Medulla oblongata (tissue), 1 donor: ENCODE data around the gene ZNF524.
"Not testable (repeated sequence)": the region's sequence is repeated elsewhere in the genome, so short reads cannot be mapped to it uniquely, and the experiment has no call there.

Experiments
- DNase-seq: peaks from one replicate; pipeline ENCODE4 v3.0.0-alpha.2; 2015; ENCODE audit errors: extremely low spot score

The ZNF524 gene

GRCh38 chr19:55581145-55581822 lies 18.8 kb upstream of the ZNF524 start:
- DNase-seq, result no peak

DNA sequence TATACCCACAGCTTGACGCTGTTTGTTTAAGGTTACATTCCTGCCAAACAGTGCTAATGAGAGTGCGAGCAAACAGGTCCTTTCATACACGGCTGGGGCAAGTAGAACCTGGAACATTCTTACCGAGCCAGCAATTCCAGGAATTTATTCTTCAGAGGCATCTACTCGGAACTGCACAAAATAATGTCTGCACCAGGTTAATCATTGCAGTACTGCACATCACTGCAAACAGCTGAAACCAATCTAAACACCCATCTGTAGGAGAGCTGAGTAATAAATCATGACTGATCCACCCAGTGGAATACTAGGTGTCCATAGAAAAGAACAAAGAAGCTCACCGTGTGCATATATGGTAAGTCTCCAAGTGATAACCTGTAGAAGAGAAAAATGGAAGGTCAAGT lies 18.3 kb upstream of the ZNF524 start:
- DNase-seq, result no peak

DNA sequence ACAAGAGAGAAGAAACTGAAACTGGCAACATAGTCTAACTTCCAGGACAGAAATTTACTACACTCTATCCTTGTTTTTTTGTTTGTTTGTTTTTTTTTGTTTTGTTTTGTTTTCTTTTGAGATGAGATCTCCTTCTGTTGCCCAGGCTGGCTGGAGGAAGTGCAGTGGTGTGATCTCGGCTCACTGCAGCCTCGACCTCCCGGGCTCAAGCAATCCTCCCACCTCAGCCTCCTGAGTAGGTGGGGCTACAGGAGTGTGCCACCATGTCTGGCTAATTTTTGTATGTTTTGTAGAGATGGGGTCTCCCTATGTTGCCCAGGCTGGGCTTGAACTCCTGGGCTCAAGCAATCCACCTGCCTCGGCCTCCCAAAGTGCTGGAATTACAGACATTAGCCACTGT lies 17.8 kb upstream of the ZNF524 start:
- not testable (repeated sequence) for DNase-seq

- DNase-seq, result not testable (repeated sequence)
Measured at GRCh38 chr19:55583897-55584296, 16.2 kb upstream of the ZNF524 start.

GRCh38 chr19:55584871-55585270 lies 15.2 kb upstream of the ZNF524 start:
- DNase-seq, result no peak

DNA sequence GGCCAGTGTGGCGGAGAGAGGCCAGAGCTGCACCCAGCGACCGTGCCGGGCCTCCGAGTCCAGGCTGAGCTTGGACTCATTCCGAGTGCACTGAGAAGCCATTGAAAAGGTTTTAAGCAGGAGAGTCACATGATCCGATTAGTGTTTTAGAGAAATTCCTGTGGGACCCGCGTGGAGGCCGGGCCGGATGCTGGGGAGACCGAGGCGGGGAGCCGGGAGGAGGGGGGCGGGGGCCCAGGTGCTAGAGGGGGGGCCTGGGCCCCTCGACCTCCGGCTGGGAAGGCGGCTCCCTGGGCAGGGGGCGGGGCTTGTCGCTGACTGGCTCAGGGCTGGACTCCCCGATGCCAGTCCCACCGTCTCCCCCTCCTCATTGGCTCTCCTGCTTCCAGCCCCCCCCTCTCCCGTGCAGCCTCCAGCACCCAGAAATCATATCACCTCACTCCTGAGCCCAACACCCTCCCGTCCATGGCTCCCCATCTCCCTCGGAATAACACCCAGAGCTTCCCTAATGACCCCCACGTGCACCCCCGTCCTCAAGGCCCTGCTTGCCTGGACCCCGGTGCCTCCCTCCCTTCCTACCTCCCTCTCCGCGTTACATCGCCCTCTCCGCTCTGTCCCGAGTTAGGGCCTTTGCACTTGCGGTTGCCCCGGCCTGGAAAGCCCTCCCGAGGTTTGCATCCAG lies 14.3 kb upstream of the ZNF524 start:
- peak; percentile 74 for DNase-seq

- DNase-seq, result peak; percentile 91
Measured at GRCh38 chr19:55586976-55587668, 13.0 kb upstream of the ZNF524 start.

- no peak for DNase-seq
Measured at GRCh38 chr19:55588738-55589137, 11.3 kb upstream of the ZNF524 start.

- DNase-seq, result no peak
Measured at GRCh38 chr19:55590109-55590508, 10.0 kb upstream of the ZNF524 start.

DNA sequence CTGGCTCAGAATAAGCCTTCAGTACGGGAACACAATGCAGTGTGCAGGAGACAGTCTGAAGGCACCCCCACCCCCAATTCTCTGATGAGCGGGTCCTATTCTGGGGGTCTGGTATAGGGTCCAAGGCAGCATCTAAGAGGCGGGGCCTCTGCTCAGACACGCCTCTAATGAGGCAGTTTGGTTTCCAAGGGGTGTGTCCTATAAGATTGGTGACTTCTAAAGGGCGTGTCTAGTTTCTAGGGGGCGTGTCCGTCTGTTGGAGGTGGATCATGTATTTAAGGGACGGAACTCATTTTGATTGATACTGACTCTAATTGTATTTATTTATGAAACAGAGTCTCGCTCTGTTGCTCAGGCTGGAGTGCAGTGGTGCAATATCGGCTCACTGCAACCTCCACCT lies 9.5 kb upstream of the ZNF524 start:
- DNase-seq, result no peak

DNA sequence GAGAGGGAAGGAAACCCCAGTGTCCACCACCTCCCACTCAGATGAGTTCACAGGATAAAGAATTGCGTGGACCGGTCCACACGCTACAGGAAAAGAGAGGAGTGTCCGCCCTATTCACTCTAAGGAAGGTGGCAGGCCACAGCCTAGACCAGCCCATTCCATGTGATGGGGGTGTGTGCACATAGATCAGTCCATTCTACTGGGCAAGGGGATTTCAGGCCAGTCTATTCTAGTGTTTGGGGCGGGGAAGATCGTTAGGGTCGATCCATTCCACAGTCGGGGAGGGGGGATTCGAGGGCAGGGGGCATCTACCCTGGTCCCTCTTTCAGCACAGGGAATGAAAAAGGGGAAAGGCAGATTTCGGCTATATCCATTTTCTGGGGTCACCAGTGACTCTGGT lies 8.5 kb upstream of the ZNF524 start:
- no peak for DNase-seq

DNA sequence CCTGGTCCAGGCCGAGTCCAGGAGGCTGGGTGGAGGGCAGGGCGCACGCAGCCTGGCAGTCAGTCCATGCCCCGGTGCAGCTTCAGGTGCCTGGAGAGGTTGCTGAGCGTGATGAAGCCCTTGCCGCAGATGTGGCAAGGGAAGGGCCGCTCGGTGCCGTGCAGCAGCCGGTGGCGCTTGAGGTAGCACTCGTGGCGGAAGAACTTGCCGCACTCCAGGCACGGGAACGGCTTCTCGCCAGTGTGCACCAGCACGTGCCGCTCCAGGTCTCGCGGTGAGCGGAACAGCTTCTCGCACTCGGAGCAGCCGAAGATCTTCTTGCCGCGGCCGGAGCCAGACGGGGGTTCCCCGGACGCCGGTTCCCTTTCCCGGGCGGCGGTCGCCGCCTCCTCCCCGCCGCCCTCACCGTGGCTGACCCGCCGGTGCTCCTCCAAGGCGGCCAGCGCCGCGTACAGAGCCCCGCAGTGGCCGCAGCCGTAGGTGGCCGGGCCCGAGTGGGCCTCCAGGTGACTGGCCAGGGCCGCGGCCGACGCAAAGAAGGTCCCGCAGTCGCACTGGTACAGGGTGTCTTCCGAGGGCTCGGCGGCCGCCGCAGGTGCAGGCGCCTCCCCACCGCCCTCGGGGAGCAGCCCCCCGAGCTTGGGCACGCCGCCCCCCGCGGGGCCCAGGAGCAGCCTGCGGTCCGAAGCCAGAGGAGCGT lies 7.5 kb upstream of the ZNF524 start:
- no peak for DNase-seq

DNA sequence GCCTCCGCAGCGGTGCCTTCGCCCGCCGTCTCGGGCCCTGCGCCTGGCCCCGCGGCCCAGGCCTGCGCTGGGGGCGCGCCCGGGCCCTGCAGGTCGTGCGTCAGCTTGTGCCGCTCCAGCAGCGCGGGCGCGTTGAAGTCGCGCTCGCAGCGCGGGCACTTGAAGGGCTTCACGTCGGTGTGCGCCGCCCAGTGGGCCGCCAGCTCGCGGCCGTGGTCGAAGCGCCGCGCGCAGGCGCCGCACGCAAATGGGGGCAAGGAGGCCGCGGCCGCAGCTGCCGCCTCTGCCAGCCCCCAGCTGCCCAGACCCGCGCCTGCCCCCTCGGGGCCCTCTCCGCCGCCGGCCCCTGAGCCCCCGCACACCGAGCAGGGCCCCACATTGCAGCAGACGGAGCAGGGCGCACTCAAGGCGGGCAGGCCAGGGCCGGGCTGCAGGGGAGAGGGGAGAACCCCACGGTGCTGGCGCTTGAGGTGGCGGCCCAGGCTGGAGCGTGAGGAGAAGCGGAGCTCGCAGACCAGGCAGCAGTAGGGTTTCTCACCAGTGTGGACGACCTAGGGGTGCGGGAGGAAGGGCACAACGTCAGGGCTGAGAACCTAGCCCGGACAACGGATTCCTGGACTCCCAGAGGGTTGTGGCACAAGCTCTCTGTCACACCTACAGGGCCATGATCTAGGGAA lies 6.9 kb upstream of the ZNF524 start:
- no peak for DNase-seq

DNA sequence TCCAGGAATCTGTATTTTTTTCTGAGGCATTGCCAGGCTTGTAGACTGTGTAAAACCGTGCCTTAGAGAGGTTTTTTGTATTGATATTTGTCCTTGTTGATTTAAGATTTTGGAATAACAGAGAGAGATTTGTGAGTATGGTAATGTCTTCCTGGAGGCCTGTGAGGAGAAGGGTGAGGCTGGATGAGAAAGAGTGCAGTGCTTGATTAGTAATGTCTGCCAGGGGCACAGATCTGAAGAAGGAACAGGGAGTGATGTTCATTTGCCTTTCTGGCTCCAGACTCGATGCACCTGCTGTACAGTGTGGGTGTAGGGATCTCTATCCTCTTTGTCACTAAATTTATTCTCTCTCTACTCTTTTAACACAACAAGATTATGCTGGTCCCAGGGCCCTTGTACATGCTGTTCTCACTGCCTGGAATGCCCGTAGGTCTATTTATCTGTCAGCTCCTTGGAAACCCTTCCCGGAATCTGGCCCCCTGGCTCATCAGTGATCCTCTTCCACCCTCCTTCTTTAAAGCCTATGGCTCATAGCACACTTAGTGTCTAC lies 5.0 kb upstream of the ZNF524 start:
- DNase-seq, result no peak

DNA sequence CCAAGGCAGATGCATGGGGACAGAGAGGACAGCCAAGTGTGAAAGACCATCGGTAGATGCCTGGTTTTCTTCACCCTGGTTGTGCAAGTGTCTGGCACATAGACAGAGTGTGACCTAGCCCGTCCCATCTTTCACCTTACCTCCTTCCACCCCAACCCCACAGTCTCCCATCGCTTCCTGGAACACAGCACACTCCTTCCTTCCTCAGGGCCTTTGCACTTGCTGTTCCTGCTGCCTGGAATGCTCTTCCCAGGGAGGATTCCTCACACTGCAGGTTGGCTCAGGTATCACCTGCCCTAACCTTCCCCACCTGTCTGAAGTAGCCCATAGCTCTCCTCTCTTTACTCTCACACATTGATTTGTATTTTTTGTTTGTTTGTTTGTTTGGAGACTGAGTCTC lies 3.8 kb upstream of the ZNF524 start:
- no peak for DNase-seq

DNA sequence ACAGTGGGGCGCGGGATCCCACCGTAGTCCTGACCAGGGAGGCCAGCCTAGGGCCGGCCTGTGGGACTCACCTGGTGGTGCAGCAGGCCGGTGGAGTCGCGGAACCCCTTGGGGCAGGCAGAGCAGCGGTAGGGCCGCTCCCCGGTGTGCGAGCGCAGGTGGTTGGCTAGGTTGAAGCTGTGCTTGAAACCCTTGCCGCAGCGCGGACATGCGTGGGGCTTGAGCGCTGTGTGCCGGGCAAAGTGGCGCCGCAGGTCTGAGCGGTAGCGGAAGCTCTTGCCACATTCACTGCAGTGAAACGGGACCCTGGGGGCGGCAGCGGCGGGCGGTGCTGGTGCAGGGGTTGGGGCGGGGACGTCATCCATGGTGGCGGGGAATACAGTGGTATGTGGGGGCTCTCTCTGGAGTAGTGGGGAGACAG lies 2.6 kb upstream of the ZNF524 start:
- DNase-seq, result no peak

GRCh38 chr19:55598034-55598433 lies 2.1 kb upstream of the ZNF524 start:
- no peak for DNase-seq

- DNase-seq, result peak; percentile 95
Measured at GRCh38 chr19:55598719-55599467, 1.2 kb upstream of the ZNF524 start.

- peak; percentile 100 for DNase-seq
Measured at GRCh38 chr19:55599468-55599841, 633 bp upstream of the ZNF524 start, which contains the start of gene FIZ1. Gene FIZ1, minus strand, starts transcription at chr19:55599517. Its CDS starts 1,652 bp downstream, at chr19:55597865.

- no peak for DNase-seq
Measured at GRCh38 chr19:55600662-55601028, 557 bp downstream of the ZNF524 start.

DNA sequence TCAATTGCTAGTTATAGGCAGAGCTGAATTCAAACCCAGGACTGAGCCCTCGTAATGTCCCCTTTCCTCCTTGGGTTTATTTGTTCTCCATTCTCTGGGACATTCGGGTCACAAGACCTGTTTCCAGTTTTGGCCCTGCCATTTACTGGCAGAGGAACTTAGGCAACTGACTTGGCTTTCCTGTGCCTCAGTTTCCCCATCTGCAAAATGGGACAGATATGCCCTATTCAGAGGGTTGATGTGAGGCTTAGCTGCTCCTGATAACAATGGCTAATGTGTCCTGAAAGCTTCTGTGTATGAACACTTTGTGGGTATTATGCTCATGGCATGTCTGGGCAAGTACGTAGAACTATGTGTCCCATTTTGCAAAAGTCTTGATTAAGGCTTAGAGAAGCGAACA lies 996 bp downstream of the ZNF524 start:
- peak; percentile 37 for DNase-seq
